Activated CD4-positive, alpha-beta T cell treated with anti-CD3 and anti-CD28 coated beads for 36 hours (primary cell): ENCODE data around the gene MROH2B. TPM values are rescaled to one million over a fixed set of nuclear protein-coding genes. Genes with fewer than 3 reads are reported as not detected.

Source experiments
- ATAC-seq: fragments of 200-7000 bp; cut with Tn5 transposase; one replicate; pipeline ENCODE4 v1.10.0; 2021; ENCODE audit warnings: mild to moderate bottlenecking, moderate library complexity
- CTCF ChIA-PET: fragments of 350-600 bp; sonication (Branson Sonifier 250); formaldehyde crosslinking; loops from one replicate; lab custom pipeline; 2021; ENCODE audit warnings: antibody characterized with exemption; lab: Charles Lee
- POLR2A ChIA-PET: fragments of 350-600 bp; sonication (Branson Sonifier 250); formaldehyde crosslinking; loops from one replicate; lab custom pipeline; 2021; ENCODE audit warnings: antibody characterized with exemption, inconsistent platforms; lab: Charles Lee
- DNase-seq: peaks from one replicate; pipeline ENCODE4 v3.0.0-alpha.2; 2020
- H3K27ac Mint-ChIP-seq: one replicate; pipeline ENCODE4 v1.8.0; 2021; ENCODE audit warnings: mixed read lengths
- H3K27me3 Mint-ChIP-seq: one replicate; pipeline ENCODE4 v1.8.0; 2021; ENCODE audit warnings: mixed read lengths
- H3K36me3 Mint-ChIP-seq: one replicate; pipeline ENCODE4 v1.8.0; 2021; ENCODE audit warnings: low read depth, mixed read lengths
- H3K4me1 Mint-ChIP-seq: one replicate; pipeline ENCODE4 v1.8.0; 2021; ENCODE audit warnings: mixed read lengths
- H3K4me3 Mint-ChIP-seq: one replicate; pipeline ENCODE4 v1.8.0; 2021; ENCODE audit warnings: mild to moderate bottlenecking, moderate library complexity, mixed read lengths
- H3K9me3 Mint-ChIP-seq: one replicate; pipeline ENCODE4 v1.8.0; 2021; ENCODE audit warnings: low read depth, mixed read lengths
- intact Hi-C, 2 experiments: fragments of 100-400 bp; cut with DNase I in 1 of 2; cut with micrococcal nuclease in 1 of 2; formaldehyde crosslinking; loops; one replicate each; pipeline versions ENCODE4 v1.14.2 to v1.15.1; 2022 to 2024; cut with DNase I, micrococcal nuclease
- total RNA-seq, 2 experiments: library from RNA; stranded (reverse); gene quantifications; one replicate each; pipeline ENCODE4 v1.2.3, GENCODE V29; 2021

MROH2B gene
- total RNA-seq, 2 experiments from 2014 or later = not detected

DNA sequence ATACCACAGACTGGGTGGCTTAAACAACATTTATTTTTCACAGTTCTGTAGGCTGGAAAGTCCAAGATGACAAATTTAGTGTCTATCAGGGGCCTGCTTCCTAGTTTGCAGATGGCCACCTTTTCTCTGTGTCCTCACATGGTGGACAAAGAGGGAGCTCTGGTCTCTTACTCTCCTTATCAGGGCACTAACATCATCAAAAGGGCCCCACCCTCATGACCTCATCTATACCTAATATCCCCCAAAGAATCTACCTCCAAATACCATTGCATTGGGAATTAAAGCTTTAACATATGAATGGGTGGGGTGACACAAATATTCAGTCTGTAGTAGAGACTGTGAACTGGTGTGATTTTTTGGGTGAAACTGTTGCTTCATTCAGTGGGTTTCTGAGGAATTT, 83.8 kb downstream of the MROH2B start:
- ATAC-seq (no peak), DNase-seq (no peak)
- CTCF ChIA-PET = no interaction called here
- Mint-ChIP-seq H3K4me3 (no peak overlapping the region), H3K9me3 (peaks cover 4% of the 10 kb centered on the region), H3K36me3 (no peaks in the 10 kb centered on the region), H3K27ac (no peak overlapping the region), H3K4me1 (no peaks in the 10 kb centered on the region), H3K27me3 (peaks cover 4% of the 10 kb centered on the region)
- intact Hi-C loops = no loop called here
- POLR2A ChIA-PET = no interaction called here

DNA sequence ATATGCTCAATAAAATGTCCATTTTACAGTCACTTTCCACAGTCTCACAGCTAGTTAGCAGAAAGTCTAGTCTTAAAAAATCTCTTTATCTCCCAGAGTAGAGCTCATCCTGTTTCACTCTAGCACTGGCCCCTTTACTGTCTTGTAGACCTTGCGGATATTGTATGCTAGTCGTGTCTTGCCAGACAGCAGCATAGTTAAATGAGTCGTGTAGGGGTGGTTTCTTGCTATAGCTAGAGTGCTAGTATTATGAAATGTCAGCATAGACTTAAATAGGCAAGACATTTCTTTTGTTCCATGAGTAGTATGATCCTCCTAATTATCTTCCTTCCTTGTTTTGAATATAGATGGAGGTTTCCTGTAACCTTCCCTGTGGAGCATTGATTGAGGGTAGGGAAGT, 84.5 kb downstream of the MROH2B start:
- DNase-seq (no peak), ATAC-seq (no peak)
- Mint-ChIP-seq H3K9me3 (peaks cover 4% of the 10 kb centered on the region), H3K4me3 (no peak overlapping the region), H3K27me3 (peaks cover 4% of the 10 kb centered on the region), H3K4me1 (no peaks in the 10 kb centered on the region), H3K27ac (no peak overlapping the region), H3K36me3 (no peaks in the 10 kb centered on the region)
- ChIA-PET POLR2A (no interaction called here), CTCF (no interaction called here)
- intact Hi-C loops = no loop called here

DNA sequence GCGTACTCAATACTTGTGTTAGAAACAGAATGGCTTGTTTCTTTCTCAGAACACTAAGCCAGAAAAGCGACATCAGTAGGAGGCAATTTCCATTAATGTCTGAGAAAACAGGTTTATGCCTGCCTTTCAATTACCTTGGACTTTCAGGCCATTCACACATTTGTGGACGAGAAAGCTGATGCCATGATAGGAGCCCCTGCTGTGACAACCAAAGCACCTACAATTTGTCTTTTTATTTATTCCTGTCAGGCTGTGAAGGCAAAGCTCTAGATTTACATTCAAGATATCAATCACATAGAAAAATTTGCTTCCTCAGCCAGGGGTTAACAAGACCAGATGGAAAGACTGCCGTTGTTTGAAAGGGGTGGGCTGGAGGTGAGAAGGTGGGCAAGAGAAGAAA, 85.6 kb downstream of the MROH2B start:
- H3K27me3 Mint-ChIP-seq = peaks cover 4% of the 10 kb centered on the region
- intact Hi-C loops = no loop called here

DNA sequence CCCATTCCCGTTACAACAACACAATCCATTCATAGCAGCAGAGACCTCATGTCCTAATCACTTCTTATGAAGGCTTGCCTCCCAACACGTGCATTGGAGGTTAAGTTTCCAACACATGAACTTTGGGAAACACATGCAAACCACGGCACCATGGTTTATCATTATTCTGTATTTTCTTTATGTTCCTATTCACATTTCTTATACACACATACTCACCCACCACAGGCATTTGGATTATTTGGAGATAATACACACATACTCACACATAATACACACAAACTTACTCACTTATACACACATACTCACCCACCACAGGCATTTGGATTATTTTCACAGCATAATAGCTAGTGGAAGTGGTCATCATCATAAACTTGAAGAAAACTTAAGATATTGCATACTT, 86.3 kb downstream of the MROH2B start:
- ATAC-seq = no peak
- no peak overlapping the region for H3K4me3 Mint-ChIP-seq
- H3K27ac Mint-ChIP-seq = no peak overlapping the region
- ChIA-PET CTCF (no interaction called here), POLR2A (no interaction called here)
- H3K27me3 Mint-ChIP-seq = peaks cover 2% of the 10 kb centered on the region
- intact Hi-C loops = no loop called here
- H3K9me3 Mint-ChIP-seq = peaks cover 4% of the 10 kb centered on the region
- DNase-seq = no peak
- H3K4me1 Mint-ChIP-seq = no peaks in the 10 kb centered on the region
- no peaks in the 10 kb centered on the region for H3K36me3 Mint-ChIP-seq

More for the DNA sequence above, 85.6 kb downstream of the MROH2B start:
- Mint-ChIP-seq H3K4me3 (no peak overlapping the region), H3K9me3 (peaks cover 4% of the 10 kb centered on the region), H3K4me1 (no peaks in the 10 kb centered on the region), H3K27ac (no peak overlapping the region), H3K36me3 (no peaks in the 10 kb centered on the region)
- DNase-seq (no peak), ATAC-seq (no peak)
- CTCF ChIA-PET = no interaction called here
- POLR2A ChIA-PET = no interaction called here

DNA sequence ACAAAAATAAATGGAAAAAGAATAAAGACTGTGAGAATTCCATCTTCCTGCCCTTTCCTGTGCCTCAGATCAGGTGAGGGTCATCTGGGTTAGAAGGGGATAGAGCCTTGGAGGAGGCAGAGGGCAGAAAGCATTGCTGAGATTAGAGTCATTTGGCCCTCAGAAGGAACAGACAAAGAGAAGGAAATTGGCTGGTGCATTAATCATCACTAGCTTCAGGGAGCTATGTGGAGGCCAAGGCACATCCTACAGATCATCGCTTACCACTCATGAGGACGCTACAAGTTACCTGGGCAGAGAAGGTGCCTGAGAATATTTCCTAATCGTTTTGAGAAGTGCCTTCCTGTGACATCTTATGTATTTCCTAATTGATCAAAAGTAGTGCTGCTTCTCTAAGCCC, 87.4 kb downstream of the MROH2B start:
- H3K4me1 Mint-ChIP-seq = no peaks in the 10 kb centered on the region
- no peaks in the 10 kb centered on the region for H3K36me3 Mint-ChIP-seq
- H3K27me3 Mint-ChIP-seq = peaks cover 5% of the 10 kb centered on the region
- POLR2A ChIA-PET = no interaction called here
- DNase-seq = no peak
- no peak for ATAC-seq
- CTCF ChIA-PET = no interaction called here
- no peak overlapping the region for H3K4me3 Mint-ChIP-seq
- no peak overlapping the region for H3K27ac Mint-ChIP-seq
- peaks cover 4% of the 10 kb centered on the region for H3K9me3 Mint-ChIP-seq
- intact Hi-C loops = no loop called here

DNA sequence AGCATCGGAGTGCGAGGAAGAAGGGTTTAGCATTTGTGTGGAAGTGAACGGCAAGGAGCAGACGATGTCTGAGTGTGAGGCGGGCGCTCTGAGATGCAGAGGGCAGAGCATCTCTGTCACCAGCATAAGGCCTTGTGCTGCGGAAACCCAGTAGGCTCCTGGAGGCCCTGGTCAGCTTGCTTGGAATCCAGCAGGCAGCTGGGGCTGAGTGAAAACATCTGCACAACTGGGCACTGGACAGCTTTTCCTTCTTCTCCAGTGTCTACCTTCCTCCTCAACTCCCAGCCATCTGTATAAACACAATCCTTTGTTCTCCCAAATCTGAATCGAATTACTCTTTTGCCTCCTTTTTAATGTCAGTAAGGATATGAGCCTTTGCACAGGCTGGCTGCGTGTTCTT, 89.7 kb downstream of the MROH2B start:
- no peak overlapping the region for H3K4me3 Mint-ChIP-seq
- POLR2A ChIA-PET = no interaction called here
- CTCF ChIA-PET = no interaction called here
- H3K27me3 Mint-ChIP-seq = peaks cover 5% of the 10 kb centered on the region
- intact Hi-C loops = no loop called here
- H3K27ac Mint-ChIP-seq = no peak overlapping the region
- no peaks in the 10 kb centered on the region for H3K4me1 Mint-ChIP-seq
- H3K9me3 Mint-ChIP-seq = no peaks in the 10 kb centered on the region
- no peaks in the 10 kb centered on the region for H3K36me3 Mint-ChIP-seq
- ATAC-seq (no peak), DNase-seq (no peak)

DNA sequence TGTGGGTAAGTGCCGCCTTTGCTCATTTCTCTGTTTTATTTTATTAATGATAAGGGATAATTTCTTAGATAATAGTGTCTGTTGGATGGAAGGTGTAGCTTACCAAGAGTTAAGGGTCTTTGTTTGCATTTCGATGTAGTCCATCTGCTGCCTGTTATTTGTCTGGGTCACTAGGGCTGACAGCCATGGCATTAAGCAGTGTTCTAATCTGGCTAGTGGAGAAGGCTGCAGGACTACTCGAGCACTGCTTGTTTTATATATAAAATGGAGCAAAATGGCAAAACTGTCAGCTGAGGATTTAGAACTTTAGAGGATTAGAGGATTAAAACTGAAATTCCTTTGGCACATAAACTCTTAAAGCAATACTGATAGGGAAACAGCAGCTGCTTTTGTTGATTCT, 94.3 kb downstream of the MROH2B start:
- no peak overlapping the region for H3K27ac Mint-ChIP-seq
- H3K27me3 Mint-ChIP-seq = peaks cover 8% of the 10 kb centered on the region
- H3K36me3 Mint-ChIP-seq = no peaks in the 10 kb centered on the region
- ATAC-seq (no peak), DNase-seq (no peak)
- no peaks in the 10 kb centered on the region for H3K4me1 Mint-ChIP-seq
- H3K4me3 Mint-ChIP-seq = no peak overlapping the region
- POLR2A ChIA-PET = no interaction called here
- H3K9me3 Mint-ChIP-seq = no peaks in the 10 kb centered on the region
- intact Hi-C loops = no loop called here
- CTCF ChIA-PET = interaction anchor here (0.6 to 1.1 kb wide), 2 partner anchors 19 to 116 kb away, joined by 3 to 4 read pairs; no protein-coding TSS in a partner anchor

DNA sequence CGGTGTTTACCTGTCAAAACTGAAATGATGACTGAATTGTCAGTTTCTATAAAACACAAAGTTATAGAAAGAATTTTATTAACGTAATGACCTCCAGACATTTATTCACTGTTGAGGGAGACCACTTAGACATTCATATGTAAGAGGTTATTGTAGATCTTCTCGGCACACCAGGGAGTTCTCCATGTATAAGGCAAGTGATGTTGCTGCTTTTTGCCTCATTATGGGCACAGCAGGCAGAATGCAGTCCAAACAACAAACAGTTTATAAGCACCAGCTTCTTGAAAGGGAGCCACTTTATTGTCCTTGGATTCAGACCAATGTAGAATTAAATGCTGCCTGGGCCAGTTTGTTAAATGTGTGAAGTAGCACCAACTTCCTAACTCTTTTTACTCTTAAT, 95.1 kb downstream of the MROH2B start:
- Mint-ChIP-seq H3K27me3 (peaks cover 10% of the 10 kb centered on the region), H3K27ac (no peak overlapping the region), H3K36me3 (no peaks in the 10 kb centered on the region), H3K4me3 (no peak overlapping the region), H3K4me1 (no peaks in the 10 kb centered on the region), H3K9me3 (no peaks in the 10 kb centered on the region)
- intact Hi-C loops = no loop called here
- DNase-seq (no peak), ATAC-seq (no peak)
- POLR2A ChIA-PET = no interaction called here
- CTCF ChIA-PET = no interaction called here

DNA sequence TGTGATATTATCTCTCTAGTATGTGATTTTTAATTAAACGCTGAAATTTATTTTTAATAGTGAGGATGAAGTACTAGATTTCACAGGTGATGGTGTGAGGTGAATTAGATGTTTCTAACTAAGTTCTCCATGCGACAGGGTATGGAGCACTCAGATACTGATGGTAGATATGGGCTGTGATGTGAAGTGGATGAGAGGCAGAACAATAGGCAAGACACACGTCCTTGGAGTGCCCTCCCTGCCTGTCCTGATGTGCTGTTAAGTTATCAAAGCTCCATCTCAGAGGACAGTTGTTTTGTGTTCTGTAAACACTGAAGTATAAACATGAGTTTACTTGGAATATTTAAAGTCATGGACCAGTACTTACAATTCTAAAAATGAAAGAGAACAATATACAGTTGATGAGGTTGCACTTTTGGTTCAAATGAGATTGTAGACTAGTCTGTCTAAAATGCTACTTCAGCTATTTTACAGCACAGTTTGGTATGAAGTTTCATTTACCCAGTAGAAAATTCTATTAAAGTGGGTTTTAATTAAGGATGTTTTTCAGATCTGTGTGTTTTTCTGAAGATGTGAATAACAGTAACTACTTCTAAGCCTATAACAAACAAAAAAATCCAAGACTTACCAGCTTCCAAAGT, 97.7 kb downstream of the MROH2B start:
- H3K27me3 Mint-ChIP-seq = peaks cover 8% of the 10 kb centered on the region
- H3K9me3 Mint-ChIP-seq = no peaks in the 10 kb centered on the region
- no peaks in the 10 kb centered on the region for H3K36me3 Mint-ChIP-seq
- POLR2A ChIA-PET = no interaction called here
- CTCF ChIA-PET = no interaction called here
- no peak for ATAC-seq
- intact Hi-C loops = no loop called here
- H3K27ac Mint-ChIP-seq = no peak overlapping the region
- DNase-seq = no peak
- no peak overlapping the region for H3K4me3 Mint-ChIP-seq
- H3K4me1 Mint-ChIP-seq = no peaks in the 10 kb centered on the region

DNA sequence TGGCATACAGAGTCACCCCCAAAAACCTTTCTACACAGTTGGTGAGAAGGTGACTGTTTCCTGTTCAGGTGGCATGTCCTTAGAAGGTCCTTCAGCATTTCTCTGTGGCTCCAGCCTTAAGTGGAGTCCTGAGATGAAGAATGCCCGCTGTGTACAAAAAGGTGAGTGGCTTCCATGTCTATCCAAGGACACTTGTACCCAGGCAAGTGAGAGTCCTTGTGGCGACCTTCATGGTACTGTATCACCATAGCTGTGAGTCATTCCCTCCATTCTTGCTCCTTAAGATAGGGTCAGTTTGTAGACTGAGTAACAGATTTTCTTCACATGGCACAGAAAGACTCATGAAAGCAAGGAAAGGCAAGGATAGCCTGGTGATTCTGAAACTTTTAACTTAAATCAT, 98.7 kb downstream of the MROH2B start:
- ATAC-seq (no peak), DNase-seq (no peak)
- CTCF ChIA-PET = no interaction called here
- no peak overlapping the region for H3K27ac Mint-ChIP-seq
- H3K36me3 Mint-ChIP-seq = no peaks in the 10 kb centered on the region
- no peaks in the 10 kb centered on the region for H3K9me3 Mint-ChIP-seq
- intact Hi-C loops = no loop called here
- no peaks in the 10 kb centered on the region for H3K4me1 Mint-ChIP-seq
- H3K27me3 Mint-ChIP-seq = peaks cover 8% of the 10 kb centered on the region
- POLR2A ChIA-PET = no interaction called here
- no peak overlapping the region for H3K4me3 Mint-ChIP-seq

DNA sequence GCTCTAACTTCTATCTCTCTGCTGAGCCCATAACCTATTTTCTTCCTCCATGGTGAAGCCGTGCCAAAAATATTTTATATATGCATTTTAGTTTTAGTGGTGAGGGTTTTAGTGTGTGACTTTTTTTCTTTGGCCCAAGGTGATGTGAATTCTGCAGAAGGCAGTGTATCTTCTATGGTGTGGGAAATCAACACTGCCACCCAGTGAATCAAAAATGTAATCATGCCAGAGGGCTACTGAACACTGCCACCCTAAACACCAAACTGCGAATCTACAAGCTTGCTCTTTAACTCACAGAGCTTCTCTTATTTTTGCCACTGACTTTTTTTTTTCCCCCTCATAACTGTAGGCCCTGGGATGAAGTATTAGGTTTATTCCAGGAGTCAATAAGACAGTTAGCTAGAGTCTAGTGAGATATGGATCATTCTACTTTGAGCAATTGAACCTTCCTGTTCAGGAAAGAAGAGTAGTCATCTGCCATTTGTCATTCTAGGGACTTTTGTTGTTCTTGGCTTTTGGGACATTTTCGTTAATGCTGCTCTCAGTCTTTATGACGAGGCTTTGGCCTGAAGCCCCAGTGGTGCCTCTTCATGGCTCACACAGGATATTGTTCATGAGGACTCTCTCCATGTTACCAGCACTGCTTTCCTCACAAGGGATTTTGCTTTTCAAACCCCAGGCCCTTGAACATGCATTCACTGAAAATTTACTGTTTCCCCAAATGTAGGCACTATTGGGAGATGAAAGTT, 108.8 kb downstream of the MROH2B start:
- CTCF ChIA-PET = no interaction called here
- no peaks in the 10 kb centered on the region for H3K4me1 Mint-ChIP-seq
- H3K9me3 Mint-ChIP-seq = peaks cover 8% of the 10 kb centered on the region
- ATAC-seq (no peak), DNase-seq (no peak)
- POLR2A ChIA-PET = no interaction called here
- no peak overlapping the region for H3K4me3 Mint-ChIP-seq
- no peak overlapping the region for H3K27ac Mint-ChIP-seq
- H3K36me3 Mint-ChIP-seq = no peaks in the 10 kb centered on the region
- intact Hi-C loops = no loop called here
- peaks cover 3% of the 10 kb centered on the region for H3K27me3 Mint-ChIP-seq

DNA sequence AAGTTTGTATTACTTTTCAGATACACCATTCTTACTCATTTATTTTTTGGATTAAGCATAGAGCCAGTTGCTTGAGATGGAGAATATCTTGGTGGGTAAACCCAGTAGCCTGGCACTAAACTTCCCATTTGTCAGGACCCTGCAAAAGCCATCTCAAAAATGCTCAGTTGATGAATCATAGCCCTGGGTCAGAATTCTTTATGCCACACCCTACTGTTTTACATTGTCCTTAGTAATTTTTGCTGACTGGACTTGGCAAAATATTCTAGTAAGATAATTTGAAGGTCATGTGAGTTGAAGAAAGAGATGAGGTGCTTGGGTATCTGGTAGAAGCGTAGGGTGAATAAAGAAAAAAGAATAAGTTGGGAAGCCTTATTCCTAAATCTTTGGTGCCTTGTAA, 111.1 kb downstream of the MROH2B start:
- ATAC-seq = no peak
- H3K27me3 Mint-ChIP-seq = peaks cover 3% of the 10 kb centered on the region
- H3K36me3 Mint-ChIP-seq = no peaks in the 10 kb centered on the region
- intact Hi-C loops = no loop called here
- peaks cover 8% of the 10 kb centered on the region for H3K9me3 Mint-ChIP-seq
- no peaks in the 10 kb centered on the region for H3K4me1 Mint-ChIP-seq
- ChIA-PET CTCF (no interaction called here), POLR2A (no interaction called here)
- no peak for DNase-seq
- H3K27ac Mint-ChIP-seq = no peak overlapping the region
- H3K4me3 Mint-ChIP-seq = no peak overlapping the region
